Measurements from ENCODE around the gene MED12L.

GRCh38 chr3:151425627-151426340 lies 340.3 kb downstream of the MED12L start:
- TF ChIP-seq CTCF (IDR thresholded peaks at IDR 0.05; ENCODE audit: poor library complexity, severe bottlenecking): no peak
- no peak for TF ChIP-seq POLR2AphosphoS5 (IDR thresholded peaks at IDR 0.05)
- no peak for TF ChIP-seq EP300 (conservative IDR thresholded peaks at IDR 0.05; ENCODE audit: poor library complexity, severe bottlenecking)
- no peak for TF ChIP-seq TAF1 (IDR thresholded peaks at IDR 0.05; ENCODE audit: low read depth)
- no peak for TF ChIP-seq EZH2 (IDR thresholded peaks at IDR 0.05; ENCODE audit: borderline replicate concordance, insufficient read depth, low read length, poor library complexity, severe bottlenecking)
- no peak for TF ChIP-seq SMC3 (conservative IDR thresholded peaks at IDR 0.05; ENCODE audit: poor library complexity)
- TF ChIP-seq REST (IDR thresholded peaks at IDR 0.05; ENCODE audit: borderline replicate concordance): no peak
- no peak for TF ChIP-seq MXI1 (conservative IDR thresholded peaks at IDR 0.05; ENCODE audit: poor library complexity, severe bottlenecking)
- no peak for TF ChIP-seq RAD21 (conservative IDR thresholded peaks at IDR 0.05)
